NCI-H82 treated with DMSO at 0.1 percent for 48 hours (cell line): Measurements from ENCODE around the gene NPR2.

Source experiments
- DNase-seq: peaks from one replicate; lab custom pipeline; 2025; ENCODE audit not compliant: unreplicated experiment; lab: John Stamatoyannopoulos, UW

Gene NPR2

GRCh38 chr9:35791297-35791921 lies at the start of gene NPR2:
NPR2 (plus strand) TSS chr9:35791591; CDS start chr9:35792409, 818 bp downstream.
- no peak for DNase-seq

GRCh38 chr9:35741740-35742139 lies 49.7 kb upstream of the NPR2 start:
- DNase-seq = no peak

GRCh38 chr9:35743452-35743851 lies 47.9 kb upstream of the NPR2 start:
- DNase-seq = no peak

GRCh38 chr9:35743880-35744518 lies 47.4 kb upstream of the NPR2 start:
- DNase-seq = no peak

- DNase-seq = peak; percentile 41
Measured at GRCh38 chr9:35745569-35745968, 45.8 kb upstream of the NPR2 start.

- no peak for DNase-seq
Measured at GRCh38 chr9:35746583-35746982, 44.8 kb upstream of the NPR2 start.

GRCh38 chr9:35748242-35748857 lies 43.0 kb upstream of the NPR2 start:
- no peak for DNase-seq

- no peak for DNase-seq
Measured at GRCh38 chr9:35748858-35749514, 42.4 kb upstream of the NPR2 start, which contains the start of the genes GBA2 and RGP1. GBA2 (minus strand) TSS chr9:35749228; CDS start chr9:35748704, 524 bp downstream. RGP1 (plus strand) TSS chr9:35749287; CDS start chr9:35749756, 469 bp downstream.

- DNase-seq = no peak
Measured at GRCh38 chr9:35749515-35750255, 41.7 kb upstream of the NPR2 start.

- no peak for DNase-seq
Measured at GRCh38 chr9:35750256-35750531, 41.2 kb upstream of the NPR2 start.

GRCh38 chr9:35753466-35753865 lies 37.9 kb upstream of the NPR2 start:
- DNase-seq = no peak

GRCh38 chr9:35754264-35754663 lies 37.1 kb upstream of the NPR2 start, which contains the start of gene MSMP:
MSMP (minus strand) TSS chr9:35754276; CDS start chr9:35754129, 147 bp downstream.
- DNase-seq = no peak

- no peak for DNase-seq
Measured at GRCh38 chr9:35755071-35755470, 36.3 kb upstream of the NPR2 start.

GRCh38 chr9:35756275-35757225 lies 34.8 kb upstream of the NPR2 start:
- no peak for DNase-seq

- no peak for DNase-seq
Measured at GRCh38 chr9:35757226-35757891, 34.0 kb upstream of the NPR2 start.

GRCh38 chr9:35757892-35758275 lies 33.5 kb upstream of the NPR2 start:
- no peak for DNase-seq

GRCh38 chr9:35758475-35759050 lies 32.8 kb upstream of the NPR2 start:
- no peak for DNase-seq

- DNase-seq = no peak
Measured at GRCh38 chr9:35759795-35760194, 31.6 kb upstream of the NPR2 start.

GRCh38 chr9:35760651-35761050 lies 30.7 kb upstream of the NPR2 start:
- no peak for DNase-seq
